Measurements from ENCODE around the gene ATP11B.
"Not testable (repeated sequence)": the region's sequence is repeated elsewhere in the genome, so short reads cannot be mapped to it uniquely, and the experiment has no call there.

ATP11B gene

DNA sequence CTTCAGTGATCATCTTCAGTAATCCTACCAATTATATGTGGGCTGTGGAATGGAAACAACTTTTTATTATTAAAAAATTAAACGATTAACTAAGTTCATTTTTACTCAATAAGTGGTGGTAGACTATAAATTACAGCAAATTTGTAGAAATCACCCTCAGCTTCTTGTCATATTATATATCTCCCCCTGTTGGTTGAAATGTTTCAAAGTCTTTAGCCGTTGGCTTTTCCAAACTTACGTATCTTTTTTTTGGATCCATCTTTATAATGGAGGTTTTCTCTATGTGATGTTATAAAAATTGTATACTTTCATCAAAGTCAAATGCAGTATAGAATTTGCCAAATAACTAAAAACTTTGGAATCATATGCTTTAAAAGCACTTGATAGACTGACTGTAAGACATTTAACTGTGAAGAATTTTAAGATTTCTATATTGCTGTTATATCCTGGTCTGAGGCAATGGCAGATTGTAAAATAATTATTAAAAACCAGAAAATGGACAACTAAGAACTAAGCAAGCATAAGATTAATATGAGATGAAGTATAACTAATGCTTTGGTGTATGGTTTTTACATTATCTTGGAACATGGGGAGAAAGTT, 44.7 kb downstream of the ATP11B start:
- DNase-seq (ENCODE audit: low read depth, low spot score), result no peak

GRCh38 chr3:182843478-182843877, 50.2 kb downstream of the ATP11B start:
- no peak for DNase-seq (ENCODE audit: low read depth, low spot score)

DNA sequence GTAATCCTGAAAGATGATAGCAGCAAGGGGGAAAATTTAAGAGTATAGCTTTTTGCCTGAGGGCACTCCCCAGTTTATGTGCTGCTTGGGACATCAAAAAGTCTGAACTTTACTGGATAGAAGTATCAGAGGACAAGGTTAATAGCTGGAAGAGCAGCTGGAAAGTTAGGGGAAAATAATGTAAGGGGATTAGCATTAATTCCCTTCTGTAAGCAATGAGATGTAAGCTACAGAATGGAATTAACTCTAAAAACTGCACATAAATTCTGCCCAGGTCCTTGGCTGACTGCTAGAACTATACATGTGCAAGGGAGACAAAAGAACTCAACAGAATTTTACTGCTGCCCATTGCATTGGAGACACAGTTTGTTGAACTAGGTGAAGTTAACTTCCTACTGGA, 55.6 kb downstream of the ATP11B start:
- DNase-seq (ENCODE audit: low read depth, low spot score), result no peak

DNA sequence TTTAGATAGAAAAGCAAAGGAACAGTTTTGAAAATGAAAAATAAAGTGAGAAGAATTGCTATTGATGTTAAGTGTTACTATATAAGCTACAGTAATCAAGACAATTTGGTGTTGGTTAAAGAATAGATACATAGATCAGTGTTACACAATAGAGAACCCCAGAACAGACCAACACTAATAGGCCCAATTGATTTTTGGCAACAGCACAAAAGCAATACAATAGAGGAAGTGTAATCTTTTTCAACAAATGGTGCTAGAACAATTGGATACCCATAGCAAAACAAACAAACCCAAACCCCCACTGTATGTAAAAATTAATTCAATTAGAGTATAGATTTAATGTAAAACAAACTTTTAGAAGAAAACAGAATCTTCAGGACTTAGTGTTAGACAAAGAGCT, 61.8 kb downstream of the ATP11B start:
- no peak for DNase-seq (ENCODE audit: low read depth, low spot score)

DNA sequence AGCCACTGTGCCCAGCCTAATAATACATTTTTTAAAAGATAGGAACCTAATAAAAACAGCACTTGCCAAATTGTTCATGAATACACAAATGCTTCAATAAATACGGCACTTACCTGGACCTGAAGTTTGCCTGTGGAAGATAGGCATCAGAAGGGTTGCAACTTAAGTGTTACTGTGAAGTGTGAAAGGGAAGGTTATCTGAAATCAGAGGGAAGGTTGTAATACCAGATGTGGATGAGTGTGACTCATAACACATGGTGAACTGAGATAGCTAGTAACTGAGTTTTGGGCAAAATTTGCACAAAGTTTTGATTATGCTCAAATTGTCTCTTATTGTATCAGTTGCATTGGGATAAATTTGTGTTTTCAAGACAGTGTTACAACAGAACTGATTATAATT, 68.0 kb downstream of the ATP11B start:
- DNase-seq (ENCODE audit: low read depth, low spot score), result no peak

- no peak for DNase-seq (ENCODE audit: low read depth, low spot score)
Observed at GRCh38 chr3:182862159-182862860, 69.0 kb downstream of the ATP11B start.

DNA sequence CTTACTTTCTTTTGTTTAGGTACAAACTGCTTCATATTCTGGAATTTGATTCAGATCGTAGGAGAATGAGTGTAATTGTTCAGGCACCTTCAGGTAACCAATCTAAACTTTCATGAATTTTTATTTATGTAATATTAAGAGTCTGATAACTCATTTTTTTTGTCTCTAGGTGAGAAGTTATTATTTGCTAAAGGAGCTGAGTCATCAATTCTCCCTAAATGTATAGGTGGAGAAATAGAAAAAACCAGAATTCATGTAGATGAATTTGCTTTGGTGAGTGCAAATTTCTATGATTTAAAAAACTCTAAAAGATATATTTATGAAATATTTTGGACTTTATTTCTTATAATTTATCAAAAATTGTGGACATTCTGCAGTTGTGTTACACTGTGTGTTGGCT, 75.8 kb downstream of the ATP11B start:
- no peak for DNase-seq (ENCODE audit: low read depth, low spot score)

- not testable (repeated sequence) for DNase-seq (ENCODE audit: low read depth, low spot score)
Observed at GRCh38 chr3:182870917-182871316, 77.6 kb downstream of the ATP11B start.

DNA sequence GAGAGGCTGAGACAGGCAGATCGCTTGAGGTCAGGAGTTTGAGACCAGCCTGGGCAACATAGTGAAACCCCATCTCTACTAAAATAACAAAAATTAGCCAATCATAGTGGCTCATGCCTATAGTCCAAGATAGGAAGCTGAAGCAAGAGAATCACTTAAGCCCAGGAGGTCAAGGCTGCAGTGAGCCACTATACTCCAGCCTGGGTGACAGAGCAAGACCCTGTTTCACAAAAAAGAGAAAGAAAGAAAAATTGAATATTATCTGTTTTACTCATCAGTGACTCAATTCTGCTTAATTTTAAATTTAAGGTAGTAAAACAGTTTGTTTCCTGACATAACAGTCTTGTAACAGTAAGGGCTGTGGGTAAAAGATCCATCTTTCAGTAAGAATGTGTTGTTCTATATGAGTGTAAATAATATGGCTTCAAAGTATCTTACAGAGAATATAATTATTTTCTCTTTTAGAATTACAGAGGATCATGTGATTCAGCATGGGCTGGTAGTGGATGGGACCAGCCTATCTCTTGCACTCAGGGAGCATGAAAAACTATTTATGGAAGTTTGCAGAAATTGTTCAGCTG, 85.8 kb downstream of the ATP11B start:
- no peak for DNase-seq (ENCODE audit: low read depth, low spot score)

GRCh38 chr3:182886497-182886896, 93.2 kb downstream of the ATP11B start:
- DNase-seq (ENCODE audit: low read depth, low spot score), result no peak

DNA sequence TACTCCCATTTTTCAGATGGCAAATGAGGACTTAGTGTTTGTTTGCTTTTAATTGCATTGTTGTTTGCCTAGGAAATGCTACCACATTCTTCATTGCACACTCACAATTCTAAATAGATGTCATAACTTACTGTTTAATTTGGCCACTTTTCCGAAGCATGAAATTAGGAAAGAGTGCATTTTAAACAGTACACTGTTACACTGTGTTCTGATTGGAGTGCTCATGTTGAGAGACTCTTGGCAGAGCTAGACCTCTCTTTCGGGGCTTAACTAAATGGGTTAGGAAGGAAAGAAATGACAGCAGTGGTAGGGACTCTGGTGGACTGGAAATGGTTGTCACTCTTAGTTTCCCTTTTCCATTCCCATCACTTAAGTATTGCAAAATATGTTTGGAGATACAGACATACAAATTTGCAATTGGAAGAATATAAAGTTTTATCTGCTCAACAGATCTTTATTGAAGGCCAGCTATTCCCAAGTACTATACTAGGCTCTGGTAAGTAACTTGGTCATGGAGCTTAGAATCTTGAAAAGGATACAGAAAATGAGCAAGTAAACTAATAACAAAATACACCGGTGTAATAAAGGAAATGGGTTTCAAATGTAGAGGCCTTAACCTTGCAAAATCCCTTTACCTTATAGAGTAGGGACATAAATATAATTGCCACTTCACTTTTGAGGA, 96.8 kb downstream of the ATP11B start:
- no peak for DNase-seq (ENCODE audit: low read depth, low spot score)

GRCh38 chr3:182891364-182891763, 98.1 kb downstream of the ATP11B start:
- DNase-seq (ENCODE audit: low read depth, low spot score), result no peak

DNA sequence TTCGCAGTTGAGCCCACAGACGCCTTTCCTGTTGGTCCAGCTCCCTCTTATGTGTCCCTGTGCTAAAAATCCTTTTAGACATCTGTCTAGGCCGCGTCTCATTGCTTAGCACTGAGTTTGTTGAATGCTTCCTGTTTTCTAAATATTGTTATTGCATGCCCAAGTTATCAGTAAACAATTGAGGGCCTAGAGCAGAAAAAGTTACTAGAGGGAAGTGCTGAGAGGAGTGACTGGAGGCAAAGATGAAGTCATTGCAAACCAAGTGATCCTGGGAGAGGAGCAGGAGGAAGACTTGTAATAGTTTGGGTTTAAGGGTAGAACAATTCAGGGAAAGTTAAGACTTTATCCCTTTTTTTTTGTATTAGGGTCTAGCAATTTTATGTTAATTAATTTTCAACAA, 98.9 kb downstream of the ATP11B start:
- DNase-seq (ENCODE audit: low read depth, low spot score), result no peak

DNA sequence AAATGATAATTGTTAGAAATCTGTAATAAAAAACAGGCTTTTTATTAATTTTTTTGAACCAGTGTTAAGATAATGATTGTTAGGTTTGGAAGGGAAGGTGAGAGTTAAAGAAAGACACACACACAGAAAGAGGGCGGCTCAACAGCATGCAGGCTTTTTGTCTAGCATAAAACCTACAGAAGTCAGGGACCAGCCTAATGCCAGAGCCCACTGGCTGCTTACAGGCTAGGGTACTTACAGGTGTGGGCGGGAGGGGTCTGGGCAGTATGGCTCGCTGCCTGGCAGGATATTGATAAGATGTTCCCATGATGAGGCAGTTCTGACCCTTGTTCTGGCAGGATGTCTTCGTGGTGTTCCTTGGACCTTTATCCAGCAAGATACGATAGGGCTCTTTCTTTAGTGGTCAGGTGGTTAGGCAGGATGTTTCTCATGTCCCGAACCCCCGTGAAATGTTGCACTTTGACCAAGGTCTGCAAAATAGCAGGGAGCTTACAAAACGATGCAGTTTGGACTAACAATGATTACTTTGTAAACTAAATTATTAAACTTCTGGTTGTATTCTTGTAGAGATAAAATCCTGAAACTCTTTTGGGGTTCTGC, 102.3 kb downstream of the ATP11B start:
- DNase-seq (ENCODE audit: low read depth, low spot score), result no peak

GRCh38 chr3:182896553-182896952, 103.2 kb downstream of the ATP11B start:
- no peak for DNase-seq (ENCODE audit: low read depth, low spot score)

DNA sequence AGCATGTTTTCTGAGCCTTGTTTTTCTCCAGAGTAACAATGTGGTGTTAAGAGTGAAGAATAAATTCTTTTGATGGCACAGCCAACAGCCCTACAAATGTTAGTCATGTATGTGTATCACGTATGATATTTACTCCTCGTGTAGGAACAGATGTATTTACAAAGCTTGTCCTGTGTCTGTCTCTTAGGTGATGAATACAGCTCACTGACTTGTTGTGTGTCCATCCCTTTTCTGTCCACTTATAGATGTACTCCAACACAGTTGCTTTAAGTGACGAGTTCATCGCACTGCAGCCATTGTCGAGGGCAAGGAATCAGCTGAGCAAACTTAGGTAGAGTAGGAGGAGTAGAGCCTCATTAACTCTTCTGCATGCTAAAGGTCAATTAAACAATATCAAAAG, 108.9 kb downstream of the ATP11B start:
- no peak for DNase-seq (ENCODE audit: low read depth, low spot score)

- DNase-seq (ENCODE audit: low read depth, low spot score), result no peak
Observed at GRCh38 chr3:182904164-182904563, 110.9 kb downstream of the ATP11B start.

GRCh38 chr3:182905623-182906022, 112.3 kb downstream of the ATP11B start:
- DNase-seq (ENCODE audit: low read depth, low spot score), result no peak

DNA sequence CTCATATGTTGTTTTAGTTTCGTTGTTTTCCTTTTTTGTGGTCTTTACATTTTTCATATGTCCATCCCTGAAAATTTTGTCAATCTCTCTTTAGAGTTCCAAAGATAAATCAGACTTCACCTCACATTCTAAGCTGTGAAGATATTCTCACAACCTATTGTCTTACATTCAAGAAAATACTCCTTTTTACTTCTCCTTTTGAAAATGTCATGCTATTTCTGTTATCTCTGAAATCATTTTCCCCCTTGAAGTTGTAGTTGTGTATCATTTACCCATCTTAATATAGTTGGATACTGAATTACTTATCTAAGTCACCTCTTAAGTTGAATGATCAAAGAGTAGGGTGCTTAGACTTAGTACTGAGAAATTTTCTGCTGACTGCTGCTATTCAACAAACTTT, 112.7 kb downstream of the ATP11B start:
- DNase-seq (ENCODE audit: low read depth, low spot score), result no peak

DNA sequence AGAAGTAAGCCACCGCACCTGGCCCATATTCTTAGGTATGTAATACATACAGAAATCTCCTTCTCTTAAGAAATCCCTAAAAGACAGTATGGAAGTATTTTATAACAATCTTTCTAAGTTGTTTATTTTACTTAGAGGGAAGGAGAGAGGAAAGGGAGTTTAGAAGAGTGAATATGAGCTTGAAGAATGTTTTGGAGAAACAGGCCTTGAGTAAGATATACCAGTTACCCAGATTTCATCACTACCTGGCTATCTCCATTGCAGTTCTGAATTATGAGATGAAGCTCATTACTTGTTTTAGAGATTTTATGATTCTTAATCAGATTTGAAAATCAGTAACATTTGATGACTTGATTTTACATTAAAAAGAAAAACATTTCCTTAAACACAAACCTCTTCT, 115.2 kb downstream of the ATP11B start:
- DNase-seq (ENCODE audit: low read depth, low spot score), result no peak

GRCh38 chr3:182909318-182910040, 116.2 kb downstream of the ATP11B start:
- no peak for DNase-seq (ENCODE audit: low read depth, low spot score)

Measured in ELF-1 (cell line).